RWPE1 (cell line): ENCODE measurements around the gene C4orf46.
A peak's percentile ranks its signal among the peaks of the same experiment; 100 is the strongest.
"Not testable (repeated sequence)": the region's sequence is repeated elsewhere in the genome, so short reads cannot be mapped to it uniquely, and the experiment has no call there.

Source experiments
- CTCF ChIA-PET: fragments of 350-600 bp; sonication (Branson Sonifier 250); formaldehyde crosslinking; extraction: SDS; loops from one replicate; lab custom pipeline; 2021; lab: Yijun Ruan, JAX
- POLR2A ChIA-PET: fragments of 400-600 bp; formaldehyde crosslinking; extraction: SDS; loops from one replicate; lab custom pipeline; 2020; ENCODE audit warnings: antibody characterized with exemption; ENCODE audit not compliant: low non-redundant PET; lab: Yijun Ruan, JAX
- DNase-seq: peaks from one replicate; pipeline ENCODE4 v3.0.0; 2012; ENCODE audit warnings: low spot score
- H3K27ac ChIP-seq: fragments of 450-650 bp; 2 replicates; pipeline ENCODE4 v1.5.1; 2017
- TF ChIP-seq, protein P1 (sequence below): fragments of 450-650 bp; conservative IDR thresholded peaks from 2 replicates; pipeline ENCODE4 v1.5.1; 2017; ENCODE audit warnings: low read depth, mild to moderate bottlenecking

C4orf46 gene

DNA sequence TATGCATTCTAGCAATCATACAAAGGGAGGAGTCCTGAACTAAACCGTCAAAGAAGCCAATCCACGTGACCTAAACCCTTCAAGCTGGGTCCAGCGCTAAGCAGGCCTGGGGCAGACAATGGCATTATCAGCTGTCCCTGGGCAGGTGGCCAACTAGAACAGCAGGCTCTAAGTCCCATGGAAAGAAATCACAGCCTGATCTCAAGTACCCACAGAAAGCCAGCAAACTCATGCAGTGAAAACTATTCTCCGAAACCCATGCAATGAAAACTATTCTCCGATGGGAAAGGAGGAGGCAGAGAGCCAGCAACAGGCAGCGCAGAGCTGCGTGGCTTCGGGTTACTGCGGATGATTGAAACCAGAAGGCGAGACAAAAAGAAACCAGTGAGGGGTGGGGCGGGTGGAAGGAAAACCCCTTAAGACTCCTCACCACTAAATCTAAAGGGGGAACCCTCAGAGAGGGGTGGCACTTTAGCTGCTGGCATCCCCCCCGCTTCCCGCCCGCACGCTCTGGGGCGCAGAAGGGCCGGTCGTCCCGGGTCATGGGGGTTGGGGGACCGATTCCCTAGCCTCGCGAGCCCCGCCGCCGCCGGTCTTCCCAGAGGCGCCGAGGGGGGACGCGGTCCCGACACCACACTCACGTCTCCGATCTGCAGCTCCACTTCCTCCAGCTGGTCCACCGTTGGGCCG is 567 bp downstream of the C4orf46 start:
- TF ChIP-seq, protein P1, sequence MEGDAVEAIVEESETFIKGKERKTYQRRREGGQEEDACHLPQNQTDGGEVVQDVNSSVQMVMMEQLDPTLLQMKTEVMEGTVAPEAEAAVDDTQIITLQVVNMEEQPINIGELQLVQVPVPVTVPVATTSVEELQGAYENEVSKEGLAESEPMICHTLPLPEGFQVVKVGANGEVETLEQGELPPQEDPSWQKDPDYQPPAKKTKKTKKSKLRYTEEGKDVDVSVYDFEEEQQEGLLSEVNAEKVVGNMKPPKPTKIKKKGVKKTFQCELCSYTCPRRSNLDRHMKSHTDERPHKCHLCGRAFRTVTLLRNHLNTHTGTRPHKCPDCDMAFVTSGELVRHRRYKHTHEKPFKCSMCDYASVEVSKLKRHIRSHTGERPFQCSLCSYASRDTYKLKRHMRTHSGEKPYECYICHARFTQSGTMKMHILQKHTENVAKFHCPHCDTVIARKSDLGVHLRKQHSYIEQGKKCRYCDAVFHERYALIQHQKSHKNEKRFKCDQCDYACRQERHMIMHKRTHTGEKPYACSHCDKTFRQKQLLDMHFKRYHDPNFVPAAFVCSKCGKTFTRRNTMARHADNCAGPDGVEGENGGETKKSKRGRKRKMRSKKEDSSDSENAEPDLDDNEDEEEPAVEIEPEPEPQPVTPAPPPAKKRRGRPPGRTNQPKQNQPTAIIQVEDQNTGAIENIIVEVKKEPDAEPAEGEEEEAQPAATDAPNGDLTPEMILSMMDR: no peak
- ChIA-PET POLR2A (interaction anchor here (0.6 kb wide), 1 partner anchor 375 kb away, joined by 6 read pairs; no protein-coding TSS in a partner anchor), CTCF (interaction anchor here (0.5 kb wide), 1 partner anchor 342 kb away, joined by 3 read pairs; no protein-coding TSS in a partner anchor)
- H3K27ac ChIP-seq: peak overlapping the region; percentile 93
- peak; percentile 49 for DNase-seq

DNA sequence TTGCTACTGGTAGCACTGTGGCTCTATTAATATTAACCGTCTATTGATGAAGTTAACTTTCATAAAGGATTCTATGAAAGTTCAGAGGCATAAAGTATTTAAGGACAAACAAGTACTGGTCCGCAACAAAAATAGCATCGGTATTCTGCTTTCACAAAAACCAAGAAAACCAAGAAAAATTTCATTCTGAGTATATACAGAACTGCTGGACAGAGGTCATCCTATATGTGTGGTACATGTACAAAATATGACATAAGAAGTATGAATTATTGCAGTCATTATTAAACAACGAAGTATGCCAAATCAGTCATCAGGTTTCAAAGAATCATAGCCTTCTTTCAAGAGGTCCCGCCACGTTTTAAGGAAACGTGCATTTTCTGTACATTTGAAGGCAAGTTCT is 2.4 kb downstream of the C4orf46 start:
- H3K27ac ChIP-seq: no peak overlapping the region
- TF ChIP-seq, protein P1: no peak
- ChIA-PET POLR2A (no interaction called here), CTCF (interaction anchor here (0.6 to 0.9 kb wide), 2 partner anchors 14 to 174 kb away, joined by 3 to 6 read pairs; no protein-coding TSS in a partner anchor)
- no peak for DNase-seq

DNA sequence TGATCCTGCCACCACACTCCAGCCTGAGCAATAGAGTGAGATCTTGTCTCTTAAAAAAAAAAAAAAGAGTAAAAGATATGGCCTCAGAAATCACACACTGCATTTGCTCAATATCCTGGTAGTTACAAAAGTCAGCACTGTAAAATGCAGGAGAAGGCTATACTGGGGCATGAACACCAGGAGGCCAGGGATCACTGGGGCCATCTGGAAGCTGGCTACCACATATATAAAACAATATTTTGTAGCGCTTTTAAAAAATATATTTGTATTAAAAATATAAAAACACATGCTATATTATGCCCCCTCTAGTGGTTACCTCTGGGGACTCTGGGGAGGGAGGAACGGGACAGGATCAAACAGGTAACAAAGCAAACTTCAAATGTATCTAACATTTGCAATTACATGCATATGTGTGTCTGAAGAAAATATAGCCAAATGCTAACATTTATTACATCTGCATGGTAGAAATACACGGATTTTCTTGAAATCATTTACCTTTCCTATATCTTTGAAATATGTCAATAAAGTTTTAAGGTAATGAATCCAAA is 4.0 kb downstream of the C4orf46 start:
- ChIA-PET POLR2A (no interaction called here), CTCF (interaction anchor here (0.5 to 0.6 kb wide), 4 partner anchors 413 to 792 kb away, joined by 3 to 6 read pairs (median 4); no protein-coding TSS in a partner anchor)
- no peak overlapping the region for H3K27ac ChIP-seq
- DNase-seq: peak; percentile 48
- TF ChIP-seq, protein P1: peak; percentile 70

DNA sequence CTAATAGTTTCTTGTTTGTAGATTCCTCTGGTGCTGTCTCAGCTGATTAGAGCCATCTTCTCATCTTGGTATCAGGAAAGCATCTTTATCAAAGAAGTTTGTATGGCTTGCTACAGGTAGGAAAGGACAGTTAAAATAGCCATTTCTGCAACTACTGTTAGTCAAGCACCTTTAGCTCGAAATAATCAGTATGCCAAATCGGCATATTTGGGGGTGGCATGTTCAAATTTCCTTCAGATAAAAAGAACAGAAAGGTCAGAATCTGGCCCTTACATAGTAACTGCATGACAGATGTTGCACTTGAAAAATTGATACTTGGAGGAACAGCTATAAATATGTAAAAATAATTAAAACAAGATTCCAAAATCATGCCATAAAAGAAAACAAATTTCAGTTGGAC is 4.8 kb downstream of the C4orf46 start:
- ChIA-PET CTCF (interaction anchor here (0.6 kb wide), 2 partner anchors 64 to 212 kb away, joined by 3 read pairs; no protein-coding TSS in a partner anchor), POLR2A (no interaction called here)
- TF ChIP-seq, protein P1: no peak
- DNase-seq: no peak
- H3K27ac ChIP-seq: no peak overlapping the region

DNA sequence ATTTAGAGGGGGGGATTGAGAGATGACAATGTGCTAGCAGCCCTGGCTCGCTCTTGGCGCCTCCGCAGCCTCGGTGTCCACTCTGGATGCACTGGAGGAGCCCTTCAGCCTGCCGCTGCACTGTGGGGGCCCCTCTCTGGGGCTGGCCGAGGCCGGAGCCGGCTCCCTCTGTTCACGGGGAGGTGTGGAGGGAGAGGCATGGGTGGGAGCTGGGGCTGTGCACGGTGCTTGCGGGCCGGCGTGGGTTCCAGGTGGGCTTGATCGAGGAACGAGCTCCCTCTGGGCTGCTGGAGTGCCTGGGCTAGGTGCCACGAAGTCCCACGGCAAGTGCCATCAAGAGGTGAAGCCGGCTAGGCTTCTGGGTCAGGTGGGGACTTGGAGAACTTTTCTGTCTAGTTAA is 6.9 kb downstream of the C4orf46 start:
- ChIA-PET CTCF (no interaction called here), POLR2A (no interaction called here)
- DNase-seq: no peak
- H3K27ac ChIP-seq: no peak overlapping the region
- TF ChIP-seq, protein P1: no peak

DNA sequence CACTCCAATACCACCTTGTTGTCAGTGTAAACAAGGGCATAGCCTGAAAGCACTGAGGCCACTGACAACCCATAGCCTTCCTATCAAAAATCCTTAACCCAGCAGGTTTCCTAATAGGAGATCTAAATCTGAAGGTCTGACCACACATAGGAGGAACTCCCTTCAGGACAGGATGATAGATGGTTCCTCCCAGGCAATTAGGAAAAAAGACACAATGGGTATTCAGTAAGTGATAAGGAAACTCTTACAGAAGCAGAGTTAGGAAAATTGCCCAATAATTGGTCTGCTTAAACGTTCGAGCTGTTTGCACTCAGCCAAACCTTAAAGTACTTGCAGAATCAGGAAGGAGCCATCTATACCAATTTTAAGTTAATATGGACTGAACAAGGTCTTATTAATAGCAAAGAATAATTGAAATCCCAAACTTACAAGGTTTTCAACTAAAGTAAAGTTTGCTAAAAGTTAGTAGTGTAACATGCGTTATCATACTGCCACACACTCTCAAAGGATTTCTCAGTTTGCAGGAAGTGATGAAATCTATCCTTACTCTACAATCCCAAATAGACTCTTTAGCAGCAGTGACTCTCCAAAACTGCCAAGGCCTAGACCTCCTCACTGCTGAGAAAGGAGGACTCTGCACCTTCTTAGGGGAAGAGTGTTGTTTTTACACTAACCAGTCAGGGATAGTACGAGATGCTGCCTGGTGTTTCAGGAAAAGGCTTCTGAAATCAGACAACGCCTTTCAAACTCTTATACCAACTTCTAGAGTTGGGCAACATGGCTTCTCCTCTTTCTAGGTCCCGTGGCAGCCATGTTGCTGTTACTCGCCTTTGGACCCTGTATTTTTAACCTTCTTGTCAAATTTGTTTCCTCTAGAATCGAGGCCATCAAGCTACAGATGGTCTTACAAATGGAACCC is 7.7 kb downstream of the C4orf46 start:
- DNase-seq, POLR2A ChIA-PET, H3K27ac ChIP-seq, CTCF ChIA-PET: not testable (repeated sequence)

DNA sequence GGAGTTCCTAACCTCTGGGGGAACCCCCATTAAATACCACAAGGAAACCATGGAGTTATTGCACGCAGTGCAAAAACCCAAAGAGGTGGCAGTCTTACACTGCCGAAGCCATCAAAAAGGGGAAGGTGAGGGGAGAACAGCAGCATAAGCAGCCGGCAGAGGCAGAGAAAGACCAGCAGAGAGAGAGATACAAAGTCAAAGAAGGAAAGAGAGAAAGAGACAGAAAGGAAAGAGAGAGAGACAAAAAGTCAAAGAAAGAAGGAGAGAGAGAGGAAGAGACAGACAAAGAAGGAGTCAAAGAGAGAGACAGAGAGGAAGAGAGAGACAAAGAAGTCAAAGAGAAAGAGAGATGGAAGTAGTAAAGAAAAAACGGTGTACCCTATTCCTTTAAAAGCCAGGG is 8.4 kb downstream of the C4orf46 start:
- CTCF ChIA-PET, H3K27ac ChIP-seq, DNase-seq, POLR2A ChIA-PET: not testable (repeated sequence)
